SH-SY5Y (cell line): Measurements from ENCODE around the gene CYB5R3.

ENCODE experiments used
- GATA2 ChIP-seq: IDR thresholded peaks from 2 replicates; pipeline ENCODE4 v1.6.1; 2011; ENCODE audit warnings: mild to moderate bottlenecking, low read depth, low read length
- GATA3 ChIP-seq: IDR thresholded peaks from 2 replicates; pipeline ENCODE4 v1.6.1; 2011; ENCODE audit warnings: low read depth, mild to moderate bottlenecking, low read length, moderate library complexity

CYB5R3 gene

GRCh38 chr22:42684462-42685195, 35.4 kb upstream of the CYB5R3 start:
- TF ChIP-seq GATA3 (no peak), GATA2 (no peak)

GRCh38 chr22:42683578-42684283, 34.5 kb upstream of the CYB5R3 start:
- TF ChIP-seq GATA3, result no peak
- TF ChIP-seq GATA2, result no peak

GRCh38 chr22:42682113-42682851, 33.1 kb upstream of the CYB5R3 start:
- TF ChIP-seq GATA3 (no peak), GATA2 (no peak)

- TF ChIP-seq GATA2 (no peak), GATA3 (no peak)
These were observed 31.5 kb upstream of the CYB5R3 start for GRCh38 chr22:42680648-42681047.

- TF ChIP-seq GATA3 (no peak), GATA2 (no peak)
These were observed 30.5 kb upstream of the CYB5R3 start for GRCh38 chr22:42679691-42680090.

- TF ChIP-seq GATA2, result no peak
- TF ChIP-seq GATA3, result no peak
These were observed 29.7 kb upstream of the CYB5R3 start for GRCh38 chr22:42678894-42679293.

GRCh38 chr22:42676059-42676607, 26.9 kb upstream of the CYB5R3 start:
- TF ChIP-seq GATA3 (no peak), GATA2 (no peak)

GRCh38 chr22:42673898-42674401, 24.8 kb upstream of the CYB5R3 start:
- TF ChIP-seq GATA3 (no peak), GATA2 (no peak)

- no peak for TF ChIP-seq GATA2
- TF ChIP-seq GATA3, result no peak
These were observed 21.9 kb upstream of the CYB5R3 start for GRCh38 chr22:42670921-42671709.

GRCh38 chr22:42670046-42670445, 20.9 kb upstream of the CYB5R3 start:
- TF ChIP-seq GATA2 (no peak), GATA3 (no peak)

GRCh38 chr22:42664976-42665831, 16.0 kb upstream of the CYB5R3 start:
- no peak for TF ChIP-seq GATA2
- TF ChIP-seq GATA3, result no peak

- TF ChIP-seq GATA2, result no peak
- no peak for TF ChIP-seq GATA3
These were observed 13.0 kb upstream of the CYB5R3 start for GRCh38 chr22:42661985-42662831.

GRCh38 chr22:42656578-42656977, 7.4 kb upstream of the CYB5R3 start:
- no peak for TF ChIP-seq GATA3
- no peak for TF ChIP-seq GATA2
